Measurements from ENCODE around the gene EDEM2. TPM values are rescaled to one million over a fixed set of nuclear protein-coding genes. Genes with fewer than 3 reads are reported as not detected.
A peak's percentile ranks its signal among the peaks of the same experiment; 100 is the strongest.

The EDEM2 gene
- total RNA-seq, 1 experiment from 2014 or later = 28.5 TPM

DNA sequence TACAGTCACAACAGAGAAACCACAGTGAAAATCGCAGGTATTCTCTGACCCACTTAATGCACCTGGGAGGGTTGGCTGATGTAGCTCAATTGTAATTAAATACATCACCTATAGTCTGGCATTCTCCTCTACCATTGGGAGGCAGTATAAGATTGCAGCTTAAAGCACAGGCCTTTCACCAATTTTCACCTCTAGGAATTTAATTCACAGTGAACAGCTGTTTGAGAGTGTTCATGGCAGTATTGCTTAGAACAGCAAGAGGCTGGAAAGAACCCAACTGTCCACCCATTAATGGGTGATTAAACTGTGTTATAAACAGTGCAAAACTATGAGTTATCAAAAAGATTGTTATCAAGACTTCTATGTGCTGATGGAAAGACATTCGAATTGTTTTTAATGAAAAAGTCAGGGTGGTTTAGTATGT, 2.0 kb downstream of the EDEM2 start:
- intact Hi-C loops (cut with micrococcal nuclease) = loop anchor here (1.0 to 5.0 kb wide), 3 partner anchors 63 to 302 kb away; no protein-coding TSS in a partner anchor
- Histone ChIP-seq H3K4me2 (ENCODE audit: low read length) (no peak overlapping the region), H3K27me3 (ENCODE audit: low read length) (no peaks in the 10 kb centered on the region), H3K79me2 (ENCODE audit: low read length) (peaks cover 9% of the 10 kb centered on the region; the same call in 1 of the 2 replicates), H3F3A (ENCODE audit: low read length, unreplicated experiment) (no peaks in the 10 kb centered on the region), H2AFZ (ENCODE audit: low read length) (no peak overlapping the region), H3K27ac (ENCODE audit: low read length) (no peak overlapping the region), H3K9me2 (replicated peaks; ENCODE audit: low read length) (no peaks in the 10 kb centered on the region), H4K20me1 (ENCODE audit: low read length) (no peaks in the 10 kb centered on the region), H3K4me1 (ENCODE audit: insufficient read depth, low read length) (peaks cover 10% of the 10 kb centered on the region), H3K4me3 (ENCODE audit: low read length) (no peak overlapping the region), H3K9me3 (ENCODE audit: low read length) (no peaks in the 10 kb centered on the region), H3K36me3 (ENCODE audit: low read depth, low read length) (peaks cover 11% of the 10 kb centered on the region; the same call in 1 of the 2 replicates), H3K9ac (ENCODE audit: low read length) (no peak overlapping the region)
- TF ChIP-seq, protein P1, sequence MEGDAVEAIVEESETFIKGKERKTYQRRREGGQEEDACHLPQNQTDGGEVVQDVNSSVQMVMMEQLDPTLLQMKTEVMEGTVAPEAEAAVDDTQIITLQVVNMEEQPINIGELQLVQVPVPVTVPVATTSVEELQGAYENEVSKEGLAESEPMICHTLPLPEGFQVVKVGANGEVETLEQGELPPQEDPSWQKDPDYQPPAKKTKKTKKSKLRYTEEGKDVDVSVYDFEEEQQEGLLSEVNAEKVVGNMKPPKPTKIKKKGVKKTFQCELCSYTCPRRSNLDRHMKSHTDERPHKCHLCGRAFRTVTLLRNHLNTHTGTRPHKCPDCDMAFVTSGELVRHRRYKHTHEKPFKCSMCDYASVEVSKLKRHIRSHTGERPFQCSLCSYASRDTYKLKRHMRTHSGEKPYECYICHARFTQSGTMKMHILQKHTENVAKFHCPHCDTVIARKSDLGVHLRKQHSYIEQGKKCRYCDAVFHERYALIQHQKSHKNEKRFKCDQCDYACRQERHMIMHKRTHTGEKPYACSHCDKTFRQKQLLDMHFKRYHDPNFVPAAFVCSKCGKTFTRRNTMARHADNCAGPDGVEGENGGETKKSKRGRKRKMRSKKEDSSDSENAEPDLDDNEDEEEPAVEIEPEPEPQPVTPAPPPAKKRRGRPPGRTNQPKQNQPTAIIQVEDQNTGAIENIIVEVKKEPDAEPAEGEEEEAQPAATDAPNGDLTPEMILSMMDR (conservative IDR thresholded peaks at IDR 0.05; ENCODE audit: low read depth, low read length) = peak; percentile 93
- TF ChIP-seq EZH2 (IDR thresholded peaks at IDR 0.05; ENCODE audit: low read length, unreplicated experiment) = no peak
- no peak for TF ChIP-seq EZH2phosphoT487 (IDR thresholded peaks at IDR 0.05; ENCODE audit: borderline replicate concordance, low read length)
- DNase-seq (peak; percentile 80), ATAC-seq (peak; percentile 42)
- no TSS peak for BruUV-seq (replicated peaks)
- CTCF ChIA-PET = interaction anchor here (0.6 to 2.5 kb wide), 16 partner anchors 11 to 309 kb away, joined by 3 to 43 read pairs (median 6); no protein-coding TSS in a partner anchor
- POLR2A ChIA-PET (ENCODE audit: unreplicated experiment) = interaction anchor here (1.1 kb wide), 1 partner anchor 133 kb away, joined by 3 read pairs; the partner anchor contains the start of gene MMP24OS

DNA sequence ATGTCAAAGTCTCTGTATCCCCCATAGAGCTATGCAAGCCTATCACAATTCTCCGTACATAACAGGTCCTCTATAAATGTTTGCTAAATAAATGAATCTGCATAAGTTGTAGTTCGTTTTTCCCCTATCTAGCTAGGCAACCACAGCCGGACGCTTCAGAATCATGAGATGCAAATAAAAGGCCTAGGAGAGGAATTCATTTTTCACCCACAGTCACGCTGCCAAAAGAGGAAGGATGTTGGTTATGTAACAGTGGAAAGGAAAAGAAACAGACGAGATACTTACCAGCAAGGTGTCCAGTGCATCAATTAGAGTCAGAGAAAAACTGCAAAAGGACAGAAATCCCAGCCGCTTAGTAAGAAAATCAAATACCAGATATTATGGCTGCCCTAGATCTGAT, 2.4 kb downstream of the EDEM2 start:
- ATAC-seq = no peak
- intact Hi-C loops (cut with micrococcal nuclease) = loop anchor here (1.0 to 5.0 kb wide), 3 partner anchors 64 to 303 kb away; no protein-coding TSS in a partner anchor
- H4K20me1 ChIP-seq (ENCODE audit: low read length) = no peaks in the 10 kb centered on the region

More for the DNA sequence above, 2.4 kb downstream of the EDEM2 start:
- no peaks in the 10 kb centered on the region for H3K9me3 ChIP-seq (ENCODE audit: low read length)
- peaks cover 9% of the 10 kb centered on the region; the same call in 1 of the 2 replicates for H3K79me2 ChIP-seq (ENCODE audit: low read length)
- TF ChIP-seq EZH2phosphoT487 (IDR thresholded peaks at IDR 0.05; ENCODE audit: borderline replicate concordance, low read length) (no peak), EZH2 (IDR thresholded peaks at IDR 0.05; ENCODE audit: low read length, unreplicated experiment) (no peak)
- TF ChIP-seq, protein P1 (conservative IDR thresholded peaks at IDR 0.05; ENCODE audit: low read depth, low read length) = no peak
- BruUV-seq (replicated peaks) = no TSS peak
- H3K9me2 ChIP-seq (replicated peaks; ENCODE audit: low read length) = no peaks in the 10 kb centered on the region
- no peak overlapping the region for H3K4me3 ChIP-seq (ENCODE audit: low read length)
- ChIA-PET POLR2A (ENCODE audit: unreplicated experiment) (interaction anchor here (1.1 kb wide), 1 partner anchor 133 kb away, joined by 3 read pairs; the partner anchor contains the start of gene MMP24OS), CTCF (interaction anchor here (0.6 to 2.5 kb wide), 16 partner anchors 12 to 375 kb away, joined by 3 to 43 read pairs (median 6); no protein-coding TSS in a partner anchor)
- no peaks in the 10 kb centered on the region for H3F3A ChIP-seq (ENCODE audit: low read length, unreplicated experiment)
- no peaks in the 10 kb centered on the region for H3K27me3 ChIP-seq (ENCODE audit: low read length)
- no peak overlapping the region for H3K9ac ChIP-seq (ENCODE audit: low read length)
- H3K36me3 ChIP-seq (ENCODE audit: low read depth, low read length) = peaks cover 11% of the 10 kb centered on the region; the same call in 1 of the 2 replicates
- H3K4me1 ChIP-seq (ENCODE audit: insufficient read depth, low read length) = peaks cover 10% of the 10 kb centered on the region
- no peak for DNase-seq
- H3K27ac ChIP-seq (ENCODE audit: low read length) = no peak overlapping the region
- H3K4me2 ChIP-seq (ENCODE audit: low read length) = no peak overlapping the region
- H2AFZ ChIP-seq (ENCODE audit: low read length) = no peak overlapping the region

All from PC-3 (cell line).